DOHH2 (cell line): ENCODE data around the gene TTC22.

Experiments used
- H3F3A ChIP-seq: fragments of 200-600 bp; sonication (generic), shearing (Covaris generic); 2 replicates; pipeline ENCODE4 v1.6.0; 2016; ENCODE audit warnings: antibody characterized with exemption, mild to moderate bottlenecking; ENCODE audit not compliant: control insufficient read depth, insufficient read depth
- H3K27ac ChIP-seq: fragments of 200-600 bp; sonication (generic); 2 replicates; pipeline ENCODE4 v1.5.1; 2014; ENCODE audit warnings: low read depth, mild to moderate bottlenecking, low read length, moderate library complexity
- H3K27me3 ChIP-seq: fragments of 200-600 bp; sonication (generic); 2 replicates; pipeline ENCODE4 v1.6.1; 2014; ENCODE audit warnings: mild to moderate bottlenecking, low read length, mixed read lengths; ENCODE audit not compliant: control insufficient read depth
- H3K36me3 ChIP-seq: fragments of 200-600 bp; sonication (generic); 2 replicates; pipeline ENCODE4 v1.6.1; 2014; ENCODE audit warnings: mild to moderate bottlenecking, low read length, moderate library complexity, mixed read lengths; ENCODE audit not compliant: control insufficient read depth
- H3K4me1 ChIP-seq: fragments of 200-600 bp; sonication (generic); 2 replicates; pipeline ENCODE4 v1.6.1; 2014; ENCODE audit warnings: mild to moderate bottlenecking, low read length, mixed read lengths; ENCODE audit not compliant: control insufficient read depth
- H3K4me2 ChIP-seq: fragments of 200-600 bp; sonication (generic); 2 replicates; pipeline ENCODE4 v1.6.0; 2014; ENCODE audit warnings: mild to moderate bottlenecking, low read length, moderate library complexity
- H3K4me3 ChIP-seq: fragments of 200-600 bp; sonication (generic); 2 replicates; pipeline ENCODE4 v1.5.1; 2014; ENCODE audit warnings: mild to moderate bottlenecking, low read length, mixed read lengths
- H3K79me2 ChIP-seq: fragments of 200-600 bp; sonication (generic); 2 replicates; pipeline ENCODE4 v1.6.1; 2014; ENCODE audit warnings: mild to moderate bottlenecking, low read length, mixed read lengths; ENCODE audit not compliant: control insufficient read depth
- H3K9me2 ChIP-seq: fragments of 200-600 bp; sonication (generic); replicated peaks from 2 replicates; pipeline ENCODE4 v1.6.1; 2014; ENCODE audit warnings: mild to moderate bottlenecking, low read length, mixed read lengths; ENCODE audit not compliant: control insufficient read depth
- H3K9me3 ChIP-seq: fragments of 200-600 bp; sonication (generic); 2 replicates; pipeline ENCODE4 v1.6.1; 2014; ENCODE audit warnings: antibody characterized with exemption, low read length, mixed read lengths; ENCODE audit not compliant: control insufficient read depth, insufficient read depth
- H4K20me1 ChIP-seq: fragments of 200-600 bp; sonication (generic); 2 replicates; pipeline ENCODE4 v1.6.0; 2014; ENCODE audit warnings: low read depth, mild to moderate bottlenecking, antibody characterized with exemption, low read length, moderate library complexity; ENCODE audit not compliant: control insufficient read depth, insufficient read depth
- CTCF ChIP-seq: fragments of 200-600 bp; sonication (generic); IDR thresholded peaks from one replicate; pipeline ENCODE4 v1.5.1; 2014; ENCODE audit warnings: antibody characterized with exemption, mild to moderate bottlenecking, low read depth, low read length; ENCODE audit not compliant: poor library complexity, severe bottlenecking
- EZH2phosphoT487 ChIP-seq: fragments of 200-600 bp; sonication (generic); IDR thresholded peaks from 2 replicates; pipeline ENCODE4 v1.6.1; 2017; ENCODE audit warnings: borderline replicate concordance, mild to moderate bottlenecking, antibody characterized with exemption, low read length, moderate library complexity, mixed read lengths

Gene TTC22

GRCh38 chr1:54842963-54843362, 41.8 kb upstream of the TTC22 start:
- no peaks in the 10 kb centered on the region for H3K9me3 ChIP-seq
- TF ChIP-seq EZH2phosphoT487 (no peak), CTCF (no peak)
- H4K20me1 ChIP-seq = no peaks in the 10 kb centered on the region; the same call in 1 of the 2 replicates
- 0 out of 2 replicates have a peak, but pooled peaks cover 2% of the 10 kb centered on the region for H3F3A ChIP-seq
- no peak overlapping the region for H3K27ac ChIP-seq
- no peak overlapping the region for H3K4me2 ChIP-seq
- no peaks in the 10 kb centered on the region for H3K4me1 ChIP-seq
- H3K36me3 ChIP-seq = peaks cover 9% of the 10 kb centered on the region
- no peaks in the 10 kb centered on the region for H3K9me2 ChIP-seq
- H3K4me3 ChIP-seq = no peak overlapping the region
- H3K27me3 ChIP-seq = no peaks in the 10 kb centered on the region
- no peaks in the 10 kb centered on the region for H3K79me2 ChIP-seq

- Histone ChIP-seq H3K9me2 (no peaks in the 10 kb centered on the region), H3K27ac (no peak overlapping the region), H3F3A (0 out of 2 replicates have a peak, but pooled peaks cover 2% of the 10 kb centered on the region), H3K79me2 (no peaks in the 10 kb centered on the region), H3K4me1 (no peaks in the 10 kb centered on the region), H3K4me2 (no peak overlapping the region), H3K9me3 (no peaks in the 10 kb centered on the region), H3K4me3 (no peak overlapping the region), H3K36me3 (peaks cover 3% of the 10 kb centered on the region; the same call in 1 of the 2 replicates), H4K20me1 (no peaks in the 10 kb centered on the region; the same call in 1 of the 2 replicates), H3K27me3 (no peaks in the 10 kb centered on the region)
- TF ChIP-seq EZH2phosphoT487 (no peak), CTCF (no peak)
Measured at GRCh38 chr1:54842206-54842915, 41.2 kb upstream of the TTC22 start.

GRCh38 chr1:54839824-54840223, 38.7 kb upstream of the TTC22 start:
- Histone ChIP-seq H3K4me2 (no peak overlapping the region), H3K4me3 (no peak overlapping the region), H3K36me3 (no peaks in the 10 kb centered on the region), H3K9me2 (no peaks in the 10 kb centered on the region), H3K79me2 (no peaks in the 10 kb centered on the region), H3K27ac (no peak overlapping the region), H3K4me1 (no peaks in the 10 kb centered on the region), H3K9me3 (no peaks in the 10 kb centered on the region), H4K20me1 (no peaks in the 10 kb centered on the region), H3F3A (no peaks in the 10 kb centered on the region), H3K27me3 (peaks cover 5% of the 10 kb centered on the region)
- TF ChIP-seq CTCF = no peak
- TF ChIP-seq EZH2phosphoT487 = no peak
